Measurements from ENCODE around the gene ERC2.

DNA sequence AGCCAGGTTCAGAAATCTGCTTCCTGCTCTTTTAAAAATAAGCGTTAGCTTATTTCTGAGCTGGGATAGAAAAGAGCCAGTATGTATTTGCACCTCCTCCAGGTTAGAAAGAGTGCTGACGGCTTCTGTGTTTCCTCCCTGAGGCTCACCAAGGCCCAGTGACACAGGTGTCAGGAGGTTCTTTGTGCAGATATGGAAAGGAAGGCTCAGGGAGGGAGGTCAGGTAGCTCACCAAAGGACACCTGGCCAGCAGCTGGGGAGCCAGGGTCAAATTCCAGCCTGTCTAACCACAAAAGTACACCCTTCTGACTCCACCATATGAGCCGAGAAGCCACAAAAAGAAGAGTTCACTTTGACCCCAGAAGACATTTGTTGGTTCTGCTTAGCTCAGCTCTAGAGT is 780.1 kb downstream of the ERC2 start:
- TF ChIP-seq ZNF76 (tag by site-specific recombination; IDR thresholded peaks at IDR 0.05; ENCODE audit: borderline replicate concordance, low read depth) (no peak), CTCF (tag by site-specific recombination; IDR thresholded peaks at IDR 0.05) (no peak), ZNF2 (tag by site-specific recombination; IDR thresholded peaks at IDR 0.05) (no peak), ZNF350 (tag by site-specific recombination; IDR thresholded peaks at IDR 0.05) (no peak), ZNF596 (tag by site-specific recombination; IDR thresholded peaks at IDR 0.05) (no peak), TCF7L2 (IDR thresholded peaks at IDR 0.05; ENCODE audit: borderline replicate concordance, low read depth, low read length) (no peak), YY1 (tag by site-specific recombination; IDR thresholded peaks at IDR 0.05) (no peak), ZNF211 (tag by site-specific recombination; IDR thresholded peaks at IDR 0.05; ENCODE audit: low read depth) (no peak), ZBTB17 (tag by site-specific recombination; IDR thresholded peaks at IDR 0.05) (no peak), ZBTB48 (tag by site-specific recombination; IDR thresholded peaks at IDR 0.05) (no peak), ZNF157 (tag by site-specific recombination; IDR thresholded peaks at IDR 0.05) (no peak)
- TF ChIP-seq, protein P1, sequence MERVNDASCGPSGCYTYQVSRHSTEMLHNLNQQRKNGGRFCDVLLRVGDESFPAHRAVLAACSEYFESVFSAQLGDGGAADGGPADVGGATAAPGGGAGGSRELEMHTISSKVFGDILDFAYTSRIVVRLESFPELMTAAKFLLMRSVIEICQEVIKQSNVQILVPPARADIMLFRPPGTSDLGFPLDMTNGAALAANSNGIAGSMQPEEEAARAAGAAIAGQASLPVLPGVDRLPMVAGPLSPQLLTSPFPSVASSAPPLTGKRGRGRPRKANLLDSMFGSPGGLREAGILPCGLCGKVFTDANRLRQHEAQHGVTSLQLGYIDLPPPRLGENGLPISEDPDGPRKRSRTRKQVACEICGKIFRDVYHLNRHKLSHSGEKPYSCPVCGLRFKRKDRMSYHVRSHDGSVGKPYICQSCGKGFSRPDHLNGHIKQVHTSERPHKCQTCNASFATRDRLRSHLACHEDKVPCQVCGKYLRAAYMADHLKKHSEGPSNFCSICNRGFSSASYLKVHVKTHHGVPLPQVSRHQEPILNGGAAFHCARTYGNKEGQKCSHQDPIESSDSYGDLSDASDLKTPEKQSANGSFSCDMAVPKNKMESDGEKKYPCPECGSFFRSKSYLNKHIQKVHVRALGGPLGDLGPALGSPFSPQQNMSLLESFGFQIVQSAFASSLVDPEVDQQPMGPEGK (tag by site-specific recombination; IDR thresholded peaks at IDR 0.05) = no peak
- TF ChIP-seq, protein P2, sequence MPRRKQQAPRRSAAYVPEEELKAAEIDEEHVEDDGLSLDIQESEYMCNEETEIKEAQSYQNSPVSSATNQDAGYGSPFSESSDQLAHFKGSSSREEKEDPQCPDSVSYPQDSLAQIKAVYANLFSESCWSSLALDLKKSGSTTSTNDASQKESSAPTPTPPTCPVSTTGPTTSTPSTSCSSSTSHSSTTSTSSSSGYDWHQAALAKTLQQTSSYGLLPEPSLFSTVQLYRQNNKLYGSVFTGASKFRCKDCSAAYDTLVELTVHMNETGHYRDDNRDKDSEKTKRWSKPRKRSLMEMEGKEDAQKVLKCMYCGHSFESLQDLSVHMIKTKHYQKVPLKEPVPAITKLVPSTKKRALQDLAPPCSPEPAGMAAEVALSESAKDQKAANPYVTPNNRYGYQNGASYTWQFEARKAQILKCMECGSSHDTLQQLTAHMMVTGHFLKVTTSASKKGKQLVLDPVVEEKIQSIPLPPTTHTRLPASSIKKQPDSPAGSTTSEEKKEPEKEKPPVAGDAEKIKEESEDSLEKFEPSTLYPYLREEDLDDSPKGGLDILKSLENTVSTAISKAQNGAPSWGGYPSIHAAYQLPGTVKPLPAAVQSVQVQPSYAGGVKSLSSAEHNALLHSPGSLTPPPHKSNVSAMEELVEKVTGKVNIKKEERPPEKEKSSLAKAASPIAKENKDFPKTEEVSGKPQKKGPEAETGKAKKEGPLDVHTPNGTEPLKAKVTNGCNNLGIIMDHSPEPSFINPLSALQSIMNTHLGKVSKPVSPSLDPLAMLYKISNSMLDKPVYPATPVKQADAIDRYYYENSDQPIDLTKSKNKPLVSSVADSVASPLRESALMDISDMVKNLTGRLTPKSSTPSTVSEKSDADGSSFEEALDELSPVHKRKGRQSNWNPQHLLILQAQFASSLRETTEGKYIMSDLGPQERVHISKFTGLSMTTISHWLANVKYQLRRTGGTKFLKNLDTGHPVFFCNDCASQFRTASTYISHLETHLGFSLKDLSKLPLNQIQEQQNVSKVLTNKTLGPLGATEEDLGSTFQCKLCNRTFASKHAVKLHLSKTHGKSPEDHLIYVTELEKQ (tag by site-specific recombination; IDR thresholded peaks at IDR 0.05; ENCODE audit: borderline replicate concordance) = no peak
- TF ChIP-seq, protein P3, sequence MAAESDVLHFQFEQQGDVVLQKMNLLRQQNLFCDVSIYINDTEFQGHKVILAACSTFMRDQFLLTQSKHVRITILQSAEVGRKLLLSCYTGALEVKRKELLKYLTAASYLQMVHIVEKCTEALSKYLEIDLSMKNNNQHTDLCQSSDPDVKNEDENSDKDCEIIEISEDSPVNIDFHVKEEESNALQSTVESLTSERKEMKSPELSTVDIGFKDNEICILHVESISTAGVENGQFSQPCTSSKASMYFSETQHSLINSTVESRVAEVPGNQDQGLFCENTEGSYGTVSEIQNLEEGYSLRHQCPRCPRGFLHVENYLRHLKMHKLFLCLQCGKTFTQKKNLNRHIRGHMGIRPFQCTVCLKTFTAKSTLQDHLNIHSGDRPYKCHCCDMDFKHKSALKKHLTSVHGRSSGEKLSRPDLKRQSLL (tag by site-specific recombination; IDR thresholded peaks at IDR 0.05) = no peak

All from HEK293 (cell line).